ENCODE data around the gene FBXW7.

- TF ChIP-seq CTCF (conservative IDR thresholded peaks at IDR 0.05): no peak
- no peak for TF ChIP-seq ZFX (IDR thresholded peaks at IDR 0.05)
Observed at GRCh38 chr4:152494020-152494419, 41.9 kb downstream of the FBXW7 start.

Data from C4-2B (cell line).